ENCODE results near the gene MRAS.

MRAS gene

DNA sequence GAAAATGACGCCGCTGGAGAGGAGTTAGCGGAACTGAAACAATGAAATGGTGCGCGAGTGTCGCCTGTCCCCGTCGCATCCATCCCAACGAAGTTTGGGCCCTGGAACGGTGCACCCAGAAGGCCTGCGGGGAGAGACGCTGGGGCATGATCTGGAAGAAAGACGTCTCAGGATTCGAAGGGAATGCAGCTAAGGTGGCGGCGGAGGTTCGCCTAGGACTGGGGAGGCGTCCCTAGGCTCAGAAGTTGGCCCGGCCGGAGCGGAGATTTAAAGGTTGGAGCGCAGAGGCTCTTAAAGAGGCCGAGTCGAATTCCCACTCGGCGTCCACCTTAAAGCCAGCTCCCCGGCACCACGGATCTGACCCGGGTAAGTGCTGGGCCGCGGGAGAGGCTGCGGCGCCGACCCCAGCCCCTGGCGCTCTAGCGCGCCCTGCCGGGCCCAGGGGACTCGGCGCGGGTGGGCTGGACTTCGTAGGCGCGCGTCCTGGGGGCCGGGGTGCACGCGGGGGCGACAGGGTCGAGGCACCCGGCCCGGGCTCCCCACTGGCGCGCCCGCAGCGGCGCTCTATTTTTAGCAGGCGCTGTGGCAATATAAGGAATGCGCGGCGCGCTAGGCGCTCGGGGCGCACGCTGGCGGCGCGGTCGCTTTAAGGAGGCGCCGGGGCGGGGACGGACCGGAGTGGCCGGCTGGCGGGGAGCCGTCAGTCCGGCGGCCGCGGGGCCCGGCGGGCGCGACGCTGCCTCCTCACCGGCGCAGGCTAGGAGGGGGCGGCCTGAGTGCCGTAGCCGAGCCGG is at the start of gene MRAS:
Gene MRAS (plus strand): TSS at position 620 of the 794 bp plus-strand sequence. CDS start 24,305 bp downstream, outside the sequence.
- DNase-seq, result peak; percentile 42

DNA sequence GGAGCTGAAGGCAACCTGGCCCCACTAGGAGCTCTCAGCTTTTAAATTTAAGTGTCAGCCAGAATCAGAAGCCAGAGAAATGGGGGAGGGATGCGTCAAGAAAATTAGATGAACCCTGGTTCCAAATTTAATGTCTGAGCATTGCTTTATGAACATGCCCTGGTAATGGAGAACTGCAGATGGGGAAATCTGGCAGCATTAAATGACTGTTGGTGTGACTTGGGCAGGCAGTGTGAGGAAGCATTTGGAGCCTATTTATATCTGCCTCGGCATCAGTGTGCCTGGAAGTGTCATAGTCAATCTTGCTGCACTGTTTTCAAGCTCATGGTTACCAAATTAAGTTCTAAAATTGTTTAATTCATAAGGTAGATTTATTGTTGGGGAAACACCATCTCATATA is 47.7 kb upstream of the MRAS start:
- DNase-seq, result no peak

DNA sequence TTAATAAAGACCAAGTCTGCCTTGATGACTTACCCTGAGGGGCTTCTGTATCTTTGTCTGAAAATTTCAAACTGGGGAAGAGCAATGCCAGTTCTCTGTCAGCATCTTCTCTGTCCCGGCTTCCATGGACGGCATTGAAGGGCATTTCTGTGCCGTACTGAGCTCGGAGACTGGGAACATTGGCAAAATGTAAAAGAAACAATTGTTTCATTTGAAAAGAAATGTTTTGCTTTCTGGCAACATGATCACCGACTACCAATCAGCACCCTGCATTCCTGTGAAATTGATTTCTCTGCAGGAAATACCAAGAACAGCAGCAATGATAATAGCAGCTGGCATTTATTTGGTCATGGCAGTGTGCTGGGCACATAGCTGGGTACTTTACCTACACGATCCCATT is 44.9 kb upstream of the MRAS start:
- no peak for DNase-seq

DNA sequence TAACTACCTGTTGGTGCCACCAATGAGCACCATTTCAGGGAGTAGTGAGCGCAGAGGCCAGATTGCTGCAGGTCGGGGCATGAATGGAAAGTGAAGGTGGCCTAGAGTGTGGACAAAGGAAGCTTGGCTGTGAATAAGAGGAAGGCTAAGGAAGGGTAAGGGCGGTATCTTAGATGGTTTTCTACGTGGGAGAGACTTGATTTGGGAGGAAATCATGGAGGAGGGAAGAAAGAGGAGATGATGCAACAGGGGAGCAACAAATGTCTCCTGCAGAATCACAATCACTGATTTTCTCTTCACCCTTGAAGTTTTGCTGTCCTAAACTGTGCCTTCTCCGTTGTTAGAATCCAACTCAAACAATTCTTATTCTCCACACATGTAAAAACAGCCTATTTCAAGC is 40.5 kb upstream of the MRAS start:
- DNase-seq, result no peak

DNA sequence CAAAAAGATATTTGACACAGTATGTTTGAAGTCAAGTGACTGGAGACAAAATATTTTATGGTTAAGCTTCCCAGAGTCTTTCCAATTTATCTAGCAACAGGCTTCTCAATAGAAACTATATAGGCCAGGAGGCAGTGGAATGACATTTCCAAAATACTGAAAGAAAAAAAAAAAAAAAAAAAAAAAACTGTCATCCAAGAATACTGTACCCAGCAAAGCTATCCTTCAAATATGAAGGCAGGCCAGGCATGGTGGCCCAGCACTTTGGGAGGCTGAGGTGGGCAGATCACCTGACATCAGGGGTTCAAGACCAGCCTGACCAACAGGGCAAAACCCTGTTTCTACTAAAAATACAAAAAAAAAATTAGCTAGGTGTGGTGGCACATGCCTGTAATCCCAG is 39.6 kb upstream of the MRAS start:
- no peak for DNase-seq

DNA sequence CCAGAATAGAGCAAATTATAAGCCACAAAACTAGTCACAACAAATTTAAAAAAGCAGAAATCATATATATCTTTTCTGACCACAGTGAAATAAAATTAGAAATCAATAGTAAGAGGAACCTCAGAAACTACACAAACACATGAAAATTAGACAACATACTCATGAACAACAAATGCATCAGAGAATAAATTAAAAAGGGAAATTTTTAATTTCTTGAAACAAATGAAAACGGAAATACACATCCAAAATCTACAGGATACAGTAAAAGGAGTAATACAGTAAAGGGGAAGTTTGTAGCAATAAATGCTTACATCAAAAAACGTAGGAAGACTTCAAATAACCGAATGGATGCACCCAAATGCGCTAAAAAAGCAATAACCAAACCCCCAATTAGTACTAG is 37.9 kb upstream of the MRAS start:
- no peak for DNase-seq

DNA sequence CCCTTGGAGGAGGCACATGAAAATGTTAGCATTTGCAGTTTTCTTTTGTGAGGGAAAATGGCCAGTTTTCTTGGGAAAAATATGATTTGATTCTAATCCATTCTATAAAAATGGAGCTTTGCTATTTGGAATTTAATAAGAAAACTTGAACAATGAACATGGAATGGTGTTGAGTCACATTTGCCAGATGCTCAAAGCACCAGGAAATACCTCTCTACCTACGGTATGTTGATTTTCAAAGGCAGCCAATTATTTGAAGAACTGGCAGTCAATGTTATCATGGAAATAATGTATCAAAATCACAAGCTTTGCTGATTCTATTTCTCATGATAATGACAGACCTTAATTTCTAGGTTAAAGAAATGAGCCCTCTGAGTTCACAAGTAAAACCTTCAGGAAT is 33.6 kb upstream of the MRAS start:
- DNase-seq, result no peak

DNA sequence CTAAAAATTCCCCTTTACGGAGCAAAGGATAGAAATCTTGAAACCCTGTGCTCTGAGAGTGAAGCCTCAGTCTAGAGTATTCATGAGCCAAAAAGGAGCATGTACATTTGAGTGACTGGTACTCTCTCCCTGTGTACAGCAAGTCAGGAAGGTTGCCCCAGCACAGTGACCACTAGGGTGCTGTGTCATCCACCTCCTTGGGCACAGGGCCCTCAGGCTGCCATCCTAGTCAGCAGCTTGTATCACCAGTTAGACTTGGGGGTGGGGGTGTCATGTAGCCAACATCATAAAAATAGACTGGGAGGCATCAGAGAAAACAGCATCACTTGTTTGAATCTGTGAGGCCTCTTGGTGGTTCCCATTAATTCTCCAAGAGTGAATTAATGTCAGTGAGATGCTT is 30.7 kb upstream of the MRAS start:
- DNase-seq, result no peak

DNA sequence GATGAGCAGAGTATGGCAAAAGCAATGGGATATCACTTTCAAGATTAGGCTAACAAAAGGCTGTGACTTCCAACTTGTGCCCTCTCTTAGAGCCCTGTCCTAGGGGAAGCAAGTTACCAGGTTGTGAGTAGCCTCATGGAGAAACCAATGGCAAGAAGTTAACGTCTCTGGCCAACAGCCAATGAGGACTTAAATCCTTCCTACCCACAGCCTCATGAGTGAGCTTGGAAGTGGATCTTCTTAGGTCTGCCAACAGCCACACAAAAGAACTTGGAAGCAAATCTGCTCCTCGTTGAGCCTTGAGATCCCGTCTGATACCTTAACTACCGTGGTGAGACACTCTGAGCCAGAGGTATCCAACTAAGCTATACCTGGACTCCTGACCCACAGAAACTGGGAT is 24.4 kb upstream of the MRAS start:
- DNase-seq, result no peak

DNA sequence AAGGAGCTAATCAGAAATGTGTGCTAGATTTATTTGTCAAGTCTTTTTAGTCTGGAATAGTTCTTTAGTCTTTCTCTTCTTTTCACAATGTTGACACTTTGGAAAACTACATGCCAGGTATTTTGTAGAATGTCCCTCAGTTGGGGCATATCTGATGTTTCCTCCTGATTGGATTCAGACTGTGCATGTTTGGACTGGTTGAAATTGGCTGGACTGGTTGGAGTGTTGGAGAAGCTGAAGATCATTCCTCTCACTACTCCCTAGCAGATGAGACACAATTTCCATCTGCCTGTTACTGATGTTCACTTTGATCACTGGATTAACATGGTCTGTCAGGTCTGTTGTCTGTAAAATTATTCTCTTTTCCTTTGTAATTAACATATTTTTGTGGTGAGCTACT is 22.4 kb upstream of the MRAS start:
- no peak for DNase-seq

DNA sequence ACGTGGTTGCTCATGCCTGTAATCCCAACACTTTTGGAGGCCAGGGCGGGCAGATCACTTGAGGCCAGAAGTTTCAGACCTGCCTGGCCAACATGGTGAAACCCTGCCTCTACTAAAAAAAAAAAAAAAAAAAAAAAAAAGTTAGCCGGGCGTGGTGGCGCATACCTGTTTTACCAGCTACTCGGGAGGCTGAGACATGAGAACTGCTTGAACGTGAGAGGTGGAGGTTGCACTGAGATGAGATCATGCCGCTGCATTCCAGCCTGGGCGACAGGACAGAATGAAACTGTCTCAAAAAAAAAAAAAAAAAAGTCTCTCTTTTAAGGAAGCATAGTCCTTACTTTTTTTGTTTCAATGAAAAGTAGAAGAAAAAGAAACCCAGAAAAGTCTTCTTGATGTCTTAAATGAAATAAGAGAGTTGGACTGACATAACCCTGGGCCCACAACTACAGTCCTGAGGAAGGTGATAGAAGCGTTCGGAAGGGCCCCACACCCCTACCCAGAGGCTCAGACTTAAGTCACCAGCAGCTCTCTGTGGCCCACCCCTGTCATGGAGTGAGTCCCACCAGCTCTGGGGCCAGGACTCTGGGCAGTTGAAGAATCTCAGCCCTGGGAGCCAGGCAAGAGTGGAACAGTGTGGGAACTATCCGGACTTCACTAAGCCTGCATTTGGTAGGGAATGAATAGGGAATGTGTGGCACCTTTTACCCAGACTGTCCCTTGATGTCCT is 21.3 kb upstream of the MRAS start:
- DNase-seq, result no peak

DNA sequence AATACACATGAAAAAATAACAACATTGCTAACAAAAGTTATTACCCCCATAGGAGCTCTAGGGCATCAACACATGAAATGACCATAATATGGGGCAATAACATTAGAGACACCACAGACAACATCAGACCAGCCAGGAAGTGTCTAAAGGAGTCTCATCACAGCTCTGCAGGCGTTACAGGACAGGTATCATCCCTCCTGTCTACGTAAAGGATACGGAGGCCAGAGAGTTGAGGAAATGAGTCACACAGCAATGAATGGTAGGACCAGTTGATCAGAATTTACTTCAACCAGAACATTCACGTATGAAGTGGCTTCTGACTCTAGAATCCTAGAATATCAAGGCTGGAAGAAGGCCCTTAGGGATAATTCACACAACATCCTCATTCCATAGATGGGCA is 20.5 kb upstream of the MRAS start:
- no peak for DNase-seq

DNA sequence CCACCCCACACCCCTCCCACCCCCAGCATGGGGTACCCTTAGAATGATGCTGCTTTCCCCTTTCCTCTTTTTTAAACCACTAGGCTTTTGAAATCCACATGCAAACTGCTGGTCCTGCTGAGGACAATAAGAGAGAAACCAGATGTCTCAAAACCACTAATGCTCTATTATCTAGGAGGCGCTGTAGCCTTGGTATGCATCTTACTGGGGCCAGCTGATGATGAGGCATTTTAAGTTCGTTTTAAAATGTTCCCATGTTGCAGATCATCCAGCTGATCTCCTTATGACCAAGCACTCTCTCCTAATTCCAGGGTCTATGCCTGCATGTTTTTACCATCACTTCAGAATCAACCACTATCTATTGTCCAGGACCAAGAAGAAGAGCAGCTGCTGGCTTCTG is 20.0 kb upstream of the MRAS start:
- no peak for DNase-seq

DNA sequence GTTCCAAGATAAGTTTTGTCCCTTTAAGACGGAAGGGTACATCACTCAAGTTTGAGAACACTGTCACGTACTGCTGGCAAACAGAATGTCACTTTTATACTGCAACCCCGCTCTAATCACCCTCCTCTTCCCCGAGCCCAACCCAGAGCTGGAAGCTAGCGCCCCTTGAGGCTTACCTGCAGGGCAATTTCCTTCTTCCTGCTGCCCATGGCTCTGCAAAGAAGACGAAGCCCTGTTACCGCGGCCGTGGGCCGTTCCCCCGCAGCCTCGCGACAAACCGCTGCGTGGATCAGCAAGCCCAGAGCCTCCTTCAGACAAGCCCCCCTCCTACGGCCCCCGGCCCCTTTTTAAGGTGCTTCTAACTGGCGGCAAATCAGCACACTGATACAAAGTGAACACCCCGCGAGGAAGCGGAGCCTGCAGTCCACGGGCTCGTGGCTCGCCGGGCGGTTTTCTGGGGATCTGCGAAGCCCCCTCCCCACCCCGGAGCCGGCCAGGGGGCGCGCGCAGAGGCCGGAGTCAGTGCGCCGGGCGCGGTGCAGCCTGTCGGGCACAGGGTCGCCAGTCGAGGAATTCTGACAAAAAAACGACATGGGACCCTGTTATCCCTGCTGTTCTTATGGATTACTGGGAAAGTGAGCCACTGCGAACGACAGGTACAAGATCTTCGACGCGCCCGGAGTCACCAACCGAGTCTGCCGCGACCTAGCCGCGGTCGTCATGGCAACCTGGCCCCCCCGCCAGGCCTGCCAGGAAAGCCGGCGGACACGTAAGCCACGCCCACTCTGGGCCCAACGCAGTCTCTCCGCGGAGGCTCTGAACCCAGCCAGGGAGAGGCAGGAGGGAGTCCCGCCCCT is 19.0 kb upstream of the MRAS start, which contains the start of gene NME9:
Gene NME9 (minus strand): TSS at position 725 of the 857 bp plus-strand sequence. CDS start 516 bp downstream, at position 209.
- DNase-seq, result peak; percentile 48

DNA sequence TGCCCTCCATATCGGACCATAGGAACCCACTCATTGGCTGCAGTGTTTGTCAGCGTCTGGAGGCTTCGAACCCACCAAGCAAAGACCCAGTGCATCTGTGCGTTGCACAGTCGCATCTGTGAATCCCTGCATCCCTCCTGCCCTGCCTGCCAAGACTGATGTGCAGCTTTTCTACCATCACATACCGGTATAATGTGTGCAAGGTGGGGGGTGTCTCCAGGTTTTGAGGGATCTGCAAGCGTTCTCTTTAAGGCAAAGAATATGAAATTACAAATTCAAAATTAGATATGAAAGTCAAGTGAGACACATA is 18.4 kb upstream of the MRAS start:
- DNase-seq, result no peak

DNA sequence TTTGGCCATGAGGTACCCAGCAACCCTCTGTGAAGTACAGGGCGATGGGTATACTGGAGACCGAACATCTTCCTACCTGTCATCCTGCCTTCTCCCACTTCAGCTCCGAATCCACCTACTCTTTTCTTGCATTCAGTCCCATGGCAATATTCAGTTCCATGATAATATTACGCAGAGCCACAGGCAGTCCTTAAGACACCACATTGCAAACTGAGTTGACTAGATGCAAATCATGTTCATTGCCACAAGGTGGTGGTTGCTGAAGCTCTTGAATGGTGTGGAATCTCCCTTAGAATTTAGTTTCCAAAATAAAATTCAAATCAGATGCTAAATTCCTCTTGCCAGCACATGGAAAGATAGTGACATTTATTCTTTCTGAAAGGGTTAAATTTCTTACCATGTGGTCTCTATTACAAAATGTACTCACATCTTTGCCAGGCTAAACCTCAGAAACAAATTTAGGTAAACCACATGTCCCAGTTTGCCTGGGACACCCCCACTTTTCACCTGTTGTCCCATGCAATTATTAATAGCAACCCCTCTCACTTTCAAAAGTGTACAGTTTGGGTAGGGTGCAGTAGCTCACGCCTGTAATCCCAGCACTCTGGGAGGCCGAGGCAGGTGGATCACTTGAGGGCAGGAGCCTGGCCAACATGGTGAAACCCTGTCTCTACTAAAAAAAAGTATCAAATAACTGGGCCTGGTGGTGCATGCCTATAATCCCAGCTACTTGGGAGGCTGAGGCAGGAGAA is 17.1 kb upstream of the MRAS start:
- no peak for DNase-seq

DNA sequence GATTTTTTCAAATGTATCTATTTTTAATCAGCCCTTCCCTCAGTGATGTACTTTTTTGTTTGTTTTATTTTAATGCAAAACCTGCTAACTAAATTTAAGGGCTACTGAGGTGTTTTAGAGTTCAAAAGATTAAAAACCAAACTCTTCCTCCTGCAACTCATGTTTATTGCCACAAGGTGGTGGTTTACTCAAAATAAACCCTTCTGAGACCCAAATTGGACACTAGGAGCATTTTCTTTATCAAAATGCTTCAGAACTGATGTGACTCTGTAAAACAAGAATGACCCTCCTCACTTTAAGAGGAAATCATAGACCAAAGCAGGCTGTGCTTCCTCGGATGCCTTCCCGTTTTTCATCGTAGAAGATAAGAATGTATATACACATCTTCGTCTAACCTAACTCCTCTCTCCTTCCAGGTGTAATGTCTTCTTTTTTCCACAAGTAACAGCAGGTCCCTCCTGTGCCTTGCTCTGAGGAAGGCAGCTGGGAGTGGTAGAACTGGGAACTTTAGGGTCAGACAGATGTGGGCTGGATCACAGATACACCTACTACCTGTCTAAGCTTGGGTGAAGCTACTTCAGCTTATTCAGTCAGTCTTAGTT is 15.8 kb upstream of the MRAS start:
- DNase-seq, result no peak

DNA sequence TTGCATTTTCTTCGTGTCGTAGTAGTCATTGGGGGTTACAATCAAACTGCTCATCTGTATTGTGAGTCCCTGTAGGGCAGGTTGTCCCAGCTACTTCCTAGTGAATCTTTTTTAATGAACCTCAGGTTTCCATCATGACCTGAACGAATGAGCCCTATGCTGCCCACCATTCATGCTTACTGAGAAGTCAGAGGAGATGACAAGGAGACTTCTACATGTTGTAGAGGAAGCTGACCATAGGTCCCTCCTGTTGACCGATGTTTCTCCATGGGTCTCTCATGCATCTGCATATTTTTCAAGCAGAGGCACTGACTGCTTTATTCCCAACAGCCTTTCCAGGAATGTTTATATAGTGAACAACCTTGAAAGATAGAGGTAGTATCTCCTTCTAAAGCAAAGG is 13.8 kb upstream of the MRAS start:
- DNase-seq, result no peak

DNA sequence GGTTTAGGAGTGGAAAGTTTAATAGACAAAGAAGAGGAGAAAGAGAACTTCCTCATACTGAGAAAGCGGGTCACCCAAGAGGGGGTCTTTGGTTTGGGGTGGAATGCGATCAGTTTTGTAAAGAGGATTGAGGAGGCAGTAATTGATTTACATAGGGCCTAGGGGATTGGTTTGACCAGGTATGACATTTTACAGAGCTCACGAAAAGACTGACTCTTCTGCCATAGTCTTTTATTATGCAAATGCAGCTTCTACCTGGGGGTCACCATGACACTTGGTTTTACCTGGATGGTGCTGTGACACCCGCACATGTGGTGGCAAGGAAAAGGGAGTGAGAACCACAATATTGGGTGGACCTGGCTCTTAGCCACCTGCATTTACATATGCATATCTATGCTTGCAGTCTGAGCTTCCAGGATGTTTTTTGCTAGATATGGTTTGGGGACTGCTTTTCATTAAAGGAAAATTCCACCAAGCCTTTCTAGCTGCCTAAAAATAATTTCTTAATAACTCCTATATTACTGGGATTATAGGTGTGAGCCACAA is 11.9 kb upstream of the MRAS start:
- DNase-seq, result no peak

DNA sequence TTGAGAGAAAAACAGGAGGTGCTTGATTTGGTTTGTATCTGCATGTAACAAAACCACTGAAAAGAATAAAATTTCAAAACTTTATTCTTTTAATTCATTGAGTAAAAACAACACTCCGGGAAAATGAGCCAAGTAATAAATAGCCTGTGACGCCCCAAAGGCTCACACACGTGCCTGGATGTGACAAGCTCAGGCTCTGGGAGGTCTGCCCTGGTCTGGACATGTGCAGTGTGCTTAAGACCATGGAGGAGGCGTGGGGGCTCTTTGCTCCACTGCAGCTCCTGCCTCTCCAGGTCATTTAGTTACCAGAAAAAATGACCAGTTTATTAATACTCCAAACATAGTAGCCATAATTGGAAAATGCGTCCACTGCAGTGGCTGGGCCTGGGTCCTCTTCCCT is 10.1 kb upstream of the MRAS start:
- DNase-seq, result no peak

DNA sequence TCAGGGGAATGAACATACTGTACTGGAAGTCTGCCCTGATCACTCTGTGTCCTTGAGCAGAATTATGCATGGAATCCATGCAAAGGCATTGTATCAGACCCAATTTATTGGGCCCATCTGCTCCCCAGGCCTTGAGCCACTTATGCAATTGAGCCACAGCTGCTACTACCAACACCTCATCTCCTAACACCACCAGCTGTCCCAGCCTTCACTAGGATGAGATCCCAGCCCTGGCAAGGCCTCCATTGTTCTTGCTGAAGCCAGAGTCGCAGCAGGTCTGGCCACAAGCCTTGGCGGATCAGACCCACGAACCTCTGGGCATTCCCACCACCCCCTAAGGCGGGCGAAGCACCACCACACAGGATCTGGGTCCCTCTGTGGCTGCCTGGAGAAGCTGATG is 9.6 kb upstream of the MRAS start:
- DNase-seq, result no peak

DNA sequence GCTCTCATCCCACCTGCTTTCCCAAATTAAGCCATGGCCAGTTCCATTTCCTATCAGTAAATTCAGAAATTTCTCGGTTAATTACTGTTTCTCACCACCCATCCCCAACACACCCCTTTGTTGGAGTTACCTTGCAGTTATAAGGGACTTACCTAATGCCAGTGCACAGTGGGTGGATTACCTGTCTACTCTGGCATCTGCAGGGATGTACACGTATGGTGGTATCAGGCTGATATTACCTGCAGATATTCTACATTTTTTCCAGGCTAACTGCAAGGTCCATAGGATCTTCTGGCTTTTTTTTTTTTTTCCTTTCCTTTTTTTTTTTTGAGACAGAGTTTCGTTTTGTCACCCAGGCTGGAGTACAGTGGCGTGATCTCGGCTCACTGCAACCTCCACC is 7.9 kb upstream of the MRAS start:
- DNase-seq, result no peak
